GM21619 (cell line): Measurements from ENCODE around the gene ADH4.
"Not testable (repeated sequence)": the region's sequence is repeated elsewhere in the genome, so short reads cannot be mapped to it uniquely, and the experiment has no call there.

Experiments used
- ATAC-seq: cut with Tn5 transposase; IDR thresholded peaks from one replicate; pipeline ENCODE4 v1.9.1; 2021; ENCODE audit not compliant: unreplicated experiment

The ADH4 gene

DNA sequence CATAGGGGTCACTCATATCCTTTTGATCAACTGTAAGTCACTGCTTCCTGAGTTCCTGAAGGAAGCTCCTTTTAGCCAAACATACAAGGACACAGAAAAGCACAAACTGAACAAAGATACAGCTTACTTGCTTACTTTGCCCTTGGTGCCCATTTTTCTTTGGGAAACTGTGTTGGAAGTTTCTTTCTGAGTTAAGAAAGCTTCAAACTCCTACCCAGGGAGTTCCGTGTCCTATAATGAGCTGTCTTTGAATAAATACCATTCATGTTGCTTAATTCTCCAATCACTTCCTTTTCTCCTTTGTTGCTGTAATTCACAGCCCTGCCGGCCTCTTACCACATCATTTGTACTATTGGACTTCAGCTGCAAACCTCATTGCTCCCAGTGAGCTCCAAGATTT is at the start of gene ADH4:
ADH4 (minus strand) TSS at position 228 of the 400 bp plus-strand sequence; CDS start at position 153, 75 bp downstream.
- no peak for ATAC-seq

DNA sequence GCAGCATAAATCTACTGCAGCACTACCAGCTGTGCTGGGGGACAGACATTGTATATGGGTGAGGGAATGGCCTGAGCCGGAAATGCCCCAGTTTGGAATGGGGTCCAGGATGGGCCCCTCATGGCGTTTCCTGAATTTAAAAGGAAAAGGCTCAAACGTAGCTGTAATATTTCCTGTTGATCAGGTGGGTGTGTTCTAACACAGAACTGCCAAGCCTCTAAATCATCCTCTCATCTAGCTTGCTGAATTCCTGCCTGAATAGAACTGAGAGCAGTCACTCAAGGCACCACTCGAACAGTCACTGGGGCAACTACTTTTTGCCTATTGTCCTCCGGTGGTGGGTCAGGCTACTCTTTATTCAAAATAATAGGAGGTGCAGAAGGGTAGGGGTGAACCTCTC is 46.2 kb upstream of the ADH4 start:
- no peak for ATAC-seq

DNA sequence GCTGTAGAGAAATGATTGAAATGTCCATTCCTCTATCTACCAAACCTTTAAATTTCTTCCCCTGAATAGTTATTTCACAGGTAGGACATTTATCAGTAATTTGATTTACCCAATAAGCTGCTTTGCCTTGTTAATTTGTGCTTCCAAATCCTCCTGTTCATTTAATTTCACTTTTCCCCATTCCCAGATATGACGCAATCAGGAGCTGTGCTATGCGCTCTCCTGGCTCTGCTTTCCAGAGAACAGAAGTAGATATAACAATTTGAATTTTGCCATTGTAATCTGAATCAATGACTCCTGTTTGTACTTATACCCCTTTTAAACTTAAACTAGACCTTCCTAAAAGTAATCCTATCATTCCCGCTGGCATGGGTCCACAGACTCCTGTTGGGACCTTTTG is 45.8 kb upstream of the ADH4 start:
- ATAC-seq = not testable (repeated sequence)

DNA sequence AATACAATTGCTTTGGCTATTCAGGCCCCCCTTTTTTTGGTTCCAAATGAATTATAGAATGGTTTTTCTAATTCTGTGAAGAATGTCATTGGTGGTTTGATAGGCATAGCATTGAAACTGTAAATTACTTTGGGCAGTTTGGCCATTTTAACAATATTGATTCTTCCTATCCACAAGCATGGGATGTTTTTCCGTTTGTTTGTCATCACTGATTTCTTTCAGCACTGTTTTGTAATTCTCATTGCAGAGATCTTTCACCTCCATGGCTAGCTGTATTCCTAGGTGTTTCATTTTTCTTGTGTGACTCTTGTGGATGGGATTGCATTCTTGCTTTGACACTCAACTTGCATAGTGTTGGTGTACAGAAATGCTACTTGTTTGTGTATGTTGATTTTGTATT is 41.9 kb upstream of the ADH4 start:
- ATAC-seq = no peak

DNA sequence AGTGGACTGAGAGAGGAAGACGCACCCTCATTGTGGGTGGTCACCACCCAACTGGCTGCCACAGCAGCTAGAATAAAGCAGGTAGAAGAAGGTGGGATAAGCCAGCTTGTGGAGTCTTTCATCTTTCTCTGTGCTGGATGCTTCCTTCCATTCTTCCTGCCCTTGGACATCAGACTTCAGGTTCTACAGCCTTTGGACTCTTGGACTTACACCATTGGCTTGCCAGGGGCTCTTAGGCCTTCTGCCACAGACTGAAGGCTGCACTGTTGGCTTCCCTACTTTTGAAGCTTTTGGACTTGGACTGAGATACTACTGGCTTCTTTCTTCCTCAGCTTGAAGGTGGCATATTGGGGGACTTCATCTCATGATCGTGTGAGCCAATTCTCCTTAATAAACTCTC is 41.5 kb upstream of the ADH4 start:
- ATAC-seq = no peak

DNA sequence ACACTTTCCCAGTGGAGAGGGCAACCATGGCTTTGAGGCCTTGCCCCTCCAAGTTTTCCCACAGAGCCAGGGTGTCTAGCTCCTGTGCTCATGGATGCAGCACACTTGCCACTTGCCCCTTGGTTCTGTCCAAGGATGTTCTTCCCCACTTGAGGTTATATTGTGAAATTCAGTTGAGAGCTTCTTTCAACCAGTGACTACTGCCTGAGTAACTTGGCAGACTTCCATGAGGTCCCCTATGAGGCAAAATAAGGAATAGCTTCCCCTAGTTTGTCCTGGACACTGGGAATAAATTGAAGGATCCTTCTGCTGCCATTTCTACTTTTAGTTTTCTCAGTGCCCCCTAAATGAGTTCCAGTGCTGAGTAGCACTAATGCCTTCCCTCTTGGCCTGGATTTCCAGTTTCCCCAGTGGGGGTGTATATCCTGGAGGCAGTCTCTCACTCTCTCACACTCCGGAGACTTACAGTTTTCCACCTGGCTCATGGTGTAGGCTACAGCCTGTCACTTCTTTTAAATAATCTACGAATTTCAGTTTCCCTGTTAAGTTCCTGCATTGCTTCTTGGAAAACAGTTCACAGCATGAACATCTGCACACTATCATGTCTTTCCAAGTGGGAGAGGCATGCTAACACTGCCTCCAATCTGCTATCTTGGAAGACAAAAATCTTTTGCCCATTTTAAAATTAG is 36.4 kb upstream of the ADH4 start:
- no peak for ATAC-seq

DNA sequence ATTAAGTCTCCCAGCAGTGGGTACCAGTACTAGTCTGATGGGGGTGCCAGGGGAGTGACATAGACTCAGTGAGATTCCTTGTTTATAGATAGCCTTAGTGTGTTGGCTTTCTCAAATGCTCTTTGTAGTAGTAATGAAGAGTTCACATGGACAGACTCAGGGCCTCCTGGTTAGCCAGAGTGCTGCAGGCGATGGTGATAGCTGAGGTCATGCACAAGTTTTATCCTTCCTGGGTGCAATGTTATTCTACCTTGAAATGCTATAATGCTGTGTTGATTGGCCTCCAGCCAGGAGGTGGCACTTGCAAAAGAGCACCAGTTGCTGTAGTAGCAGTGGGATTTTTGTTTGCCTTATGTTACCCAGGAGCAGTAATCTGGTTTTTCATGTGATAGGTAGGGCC is 35.5 kb upstream of the ADH4 start:
- ATAC-seq = no peak

DNA sequence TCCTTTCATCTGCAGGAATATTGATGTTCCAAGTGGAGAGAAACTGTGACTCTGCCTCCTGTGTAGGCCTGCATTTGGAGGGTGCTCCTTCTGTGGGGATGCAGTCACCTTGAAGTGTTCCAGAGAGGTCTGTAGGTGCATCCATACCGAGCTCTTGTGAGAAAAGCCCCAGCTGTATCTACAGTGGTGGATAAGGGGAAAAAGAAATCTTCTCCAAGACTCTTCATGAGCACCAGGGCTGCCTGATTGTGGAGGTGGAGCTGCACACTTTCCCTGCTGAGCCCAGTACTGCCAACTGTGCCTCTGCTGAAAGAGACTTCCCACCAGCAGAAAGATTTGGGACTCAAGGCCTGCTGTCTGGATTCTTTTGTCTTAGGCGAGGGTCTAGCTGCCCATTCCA is 35.1 kb upstream of the ADH4 start:
- no peak for ATAC-seq

DNA sequence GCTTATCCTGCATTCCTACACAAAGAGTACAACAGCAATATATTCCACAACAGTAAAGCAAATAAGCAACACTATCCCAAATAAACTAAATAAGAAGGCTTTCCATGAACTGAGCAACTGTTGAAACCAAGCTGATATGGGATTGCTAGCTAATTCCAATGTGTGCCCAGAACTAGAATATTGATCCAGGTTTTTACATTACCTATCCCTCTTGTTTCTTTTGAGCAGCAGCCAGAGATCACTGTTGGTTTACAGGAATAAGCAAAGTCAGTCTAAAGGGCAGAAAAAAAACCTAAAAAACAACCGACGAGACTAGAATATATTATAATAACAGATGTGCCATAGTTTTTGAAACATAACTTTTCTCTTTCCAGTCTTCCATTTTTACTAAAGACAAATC is 22.4 kb upstream of the ADH4 start:
- ATAC-seq = no peak

DNA sequence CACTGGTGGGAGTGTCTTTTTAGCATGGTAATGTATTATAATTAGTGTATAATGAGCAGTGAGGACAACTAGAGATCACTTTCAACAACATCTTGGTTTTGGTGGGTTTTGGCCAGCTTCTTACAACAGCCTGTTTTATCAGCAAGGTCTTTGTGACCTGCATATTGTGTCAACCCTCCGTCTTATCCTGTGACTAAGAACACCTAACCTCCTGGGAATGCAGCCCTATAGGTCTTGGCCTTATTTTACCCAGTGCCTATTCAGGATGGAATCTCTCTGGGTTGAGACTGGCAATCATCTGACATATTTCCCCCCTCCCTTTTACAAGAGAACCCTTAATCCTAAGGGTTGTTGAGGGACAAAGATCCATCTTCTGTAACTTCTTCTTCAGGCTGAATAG is 21.9 kb upstream of the ADH4 start:
- no peak for ATAC-seq

DNA sequence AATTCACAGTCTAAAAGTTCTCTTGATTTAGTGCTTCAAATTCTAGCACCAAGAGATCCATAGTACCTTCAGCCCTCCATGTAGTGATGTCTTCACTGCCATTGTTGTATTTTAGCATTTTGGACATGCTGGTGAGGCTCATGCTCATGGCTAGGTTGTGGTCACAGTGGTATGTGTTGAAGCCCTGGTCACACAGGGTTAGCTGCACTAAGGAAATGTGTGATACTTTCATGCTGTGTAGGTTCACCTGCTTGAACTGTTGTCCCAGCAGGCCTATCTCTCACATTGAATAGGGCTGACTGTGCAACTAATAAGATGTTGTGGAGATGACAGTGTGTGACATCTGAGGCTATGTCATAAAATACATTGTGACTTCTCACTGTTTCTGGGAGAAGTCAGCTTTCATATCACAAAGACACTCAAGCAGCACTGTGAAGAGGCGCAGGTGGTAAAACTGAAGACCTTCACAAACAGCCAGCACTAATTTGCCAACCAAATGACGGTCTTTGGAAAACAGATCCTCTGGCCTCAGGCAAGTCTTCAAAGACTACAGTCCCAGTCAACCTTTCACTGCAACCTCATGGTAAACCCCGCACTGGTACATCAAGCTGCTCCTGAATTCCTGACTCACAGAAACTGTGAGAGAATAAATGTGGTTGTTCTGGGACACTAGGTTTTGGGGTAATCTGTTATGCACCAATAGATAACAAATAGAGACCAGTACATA is 17.4 kb upstream of the ADH4 start:
- no peak for ATAC-seq

DNA sequence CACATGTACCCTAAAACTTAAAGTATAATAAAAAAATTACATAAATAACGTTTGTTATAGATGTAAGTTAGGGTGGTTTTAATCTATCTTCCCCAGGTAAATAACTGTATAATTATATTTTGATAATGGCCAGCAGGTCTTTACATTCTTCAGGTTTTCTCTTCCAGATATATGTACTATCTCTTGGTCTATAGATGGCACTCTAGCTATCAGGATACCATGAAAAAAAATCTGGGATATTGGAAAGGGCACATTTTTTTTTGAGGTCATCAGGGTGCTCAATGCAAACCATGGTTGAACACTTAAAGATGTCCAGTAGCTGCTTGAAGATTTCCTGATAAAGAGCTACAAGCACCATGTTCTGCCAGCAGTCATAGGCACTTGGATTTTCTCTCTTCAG is 15.6 kb upstream of the ADH4 start:
- ATAC-seq = no peak

DNA sequence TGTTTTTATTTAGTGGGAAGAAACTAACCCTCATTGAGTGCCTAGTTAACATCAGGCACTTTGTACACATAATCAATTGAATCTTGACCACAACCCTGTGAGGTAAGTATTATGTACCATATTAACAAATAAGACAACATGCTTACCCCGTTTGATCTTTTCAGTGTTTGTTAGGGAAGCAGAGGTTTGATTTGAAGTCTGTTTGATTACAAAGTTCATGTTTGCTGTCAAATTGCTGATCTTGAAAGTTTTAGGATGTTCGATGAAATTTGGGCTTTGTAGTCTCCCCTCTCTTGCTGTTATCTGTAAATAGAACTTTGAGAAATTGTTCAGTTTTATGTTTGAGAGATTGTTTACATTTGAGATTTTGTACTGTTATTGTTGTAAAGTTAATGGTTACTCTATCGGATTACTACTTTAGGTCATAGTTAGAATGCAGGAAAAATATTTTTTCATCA is 13.4 kb upstream of the ADH4 start:
- no peak for ATAC-seq

DNA sequence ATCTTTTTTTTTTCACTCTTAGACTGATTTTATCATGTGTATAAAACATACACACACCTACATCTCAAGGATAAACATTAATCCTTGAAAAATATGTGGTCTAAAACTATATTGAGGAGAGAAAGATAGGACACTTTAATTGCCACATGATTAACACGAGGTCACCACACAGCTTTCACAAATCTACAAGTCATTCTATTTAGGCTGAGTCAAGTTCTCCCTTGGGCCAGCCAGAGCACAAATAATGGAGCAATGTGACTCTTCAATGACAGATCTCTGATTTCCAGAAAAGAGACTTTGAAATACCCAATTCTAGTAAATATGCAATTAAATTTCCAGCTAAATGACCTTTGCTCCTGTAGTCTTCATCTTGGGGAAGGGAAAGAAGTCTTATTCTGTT is 12.9 kb upstream of the ADH4 start:
- no peak for ATAC-seq

DNA sequence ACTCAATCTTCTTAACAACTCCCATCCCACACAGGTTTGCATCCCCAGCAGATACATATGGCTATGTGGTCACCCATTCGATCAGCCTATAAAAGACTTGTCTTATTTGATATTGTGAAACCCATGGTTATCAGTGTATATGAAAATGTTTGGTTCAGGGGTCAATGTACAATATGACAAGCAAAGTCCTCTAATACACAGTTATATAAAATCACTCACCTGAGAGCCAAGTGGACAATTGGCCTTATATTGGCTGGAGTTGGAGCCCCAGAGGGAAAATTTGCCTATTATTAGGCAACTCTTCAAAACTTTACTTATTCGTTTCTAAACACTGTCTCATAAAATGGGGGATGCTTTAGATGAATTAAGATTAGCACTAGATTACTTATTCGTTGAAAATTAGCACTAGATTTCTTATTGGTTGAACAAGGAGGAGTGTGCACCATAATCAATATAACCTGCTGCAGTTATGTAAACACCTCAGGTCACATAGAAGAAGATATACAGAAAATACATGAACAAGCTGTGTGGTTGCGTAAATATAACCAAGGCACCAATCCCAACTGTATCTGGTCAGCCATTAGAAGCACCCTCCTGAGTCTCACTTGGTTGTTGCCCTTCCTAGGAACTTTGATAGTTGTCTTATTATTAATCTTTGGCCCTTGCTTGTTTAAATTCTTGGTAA is 10.7 kb upstream of the ADH4 start:
- no peak for ATAC-seq

DNA sequence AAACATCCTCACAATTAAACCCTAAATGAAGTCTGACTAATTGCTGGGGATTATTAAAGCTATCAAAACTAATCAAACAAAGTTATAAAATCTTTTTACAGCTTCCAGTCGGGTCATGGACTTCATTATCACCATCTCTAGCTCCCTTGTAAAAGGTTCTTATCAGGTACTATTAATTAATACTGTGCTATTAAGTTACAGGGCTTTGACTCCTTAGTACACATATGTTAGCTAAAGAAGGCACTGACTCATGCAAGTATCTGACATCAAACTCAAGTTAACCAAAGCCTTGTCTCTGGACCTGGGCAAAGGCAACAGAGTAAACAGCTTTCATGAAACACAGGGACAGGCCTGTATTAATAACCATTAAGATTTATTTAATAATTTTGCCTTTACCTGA is 7.9 kb upstream of the ADH4 start:
- no peak for ATAC-seq

DNA sequence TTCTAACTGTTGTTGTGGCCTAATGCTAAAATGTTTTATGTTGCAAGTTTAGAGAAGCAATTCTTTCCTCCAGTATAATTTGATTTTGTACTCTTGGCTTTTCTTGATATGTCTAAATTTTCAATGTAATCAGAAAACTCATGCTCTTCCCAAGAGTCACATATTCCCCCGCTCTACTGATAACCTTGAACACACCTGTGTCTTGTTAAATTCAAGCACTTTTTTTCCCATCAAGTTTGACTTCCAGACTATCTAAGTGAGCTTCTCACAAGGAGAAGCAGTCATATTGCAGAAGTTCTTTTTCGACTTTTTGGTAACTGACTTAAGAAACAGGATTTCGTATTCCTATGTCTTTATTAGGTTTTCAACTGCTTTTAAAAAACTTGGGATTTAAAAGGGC is 7.4 kb upstream of the ADH4 start:
- ATAC-seq = no peak

DNA sequence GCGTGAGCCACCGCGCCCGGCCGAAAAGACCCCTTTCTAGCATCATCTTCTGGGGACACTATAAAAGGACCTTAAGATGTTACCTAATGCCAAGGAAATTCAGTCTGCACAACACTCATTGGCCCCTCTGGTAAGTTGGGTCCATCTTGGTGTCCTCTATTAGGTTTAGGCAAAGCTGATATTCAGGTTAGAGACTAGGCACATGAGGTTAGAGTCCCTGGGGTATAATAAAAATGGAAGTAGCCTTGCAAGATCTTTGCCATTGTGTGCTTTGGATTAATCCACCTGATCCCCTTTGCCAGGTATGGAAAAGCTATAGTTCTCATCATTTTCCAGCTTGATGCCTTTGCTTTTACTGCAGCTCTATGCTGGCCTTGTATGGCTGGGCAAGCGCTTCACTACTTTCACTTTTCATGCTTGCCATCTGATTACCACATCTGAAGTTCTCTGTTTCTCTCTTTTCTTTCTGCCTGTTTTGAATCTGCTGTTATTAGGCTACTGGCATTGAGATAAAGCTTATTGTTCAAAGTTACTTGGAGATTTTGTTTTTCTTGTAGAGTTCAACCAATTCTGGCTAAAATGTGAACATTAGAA is 5.4 kb upstream of the ADH4 start:
- no peak for ATAC-seq

DNA sequence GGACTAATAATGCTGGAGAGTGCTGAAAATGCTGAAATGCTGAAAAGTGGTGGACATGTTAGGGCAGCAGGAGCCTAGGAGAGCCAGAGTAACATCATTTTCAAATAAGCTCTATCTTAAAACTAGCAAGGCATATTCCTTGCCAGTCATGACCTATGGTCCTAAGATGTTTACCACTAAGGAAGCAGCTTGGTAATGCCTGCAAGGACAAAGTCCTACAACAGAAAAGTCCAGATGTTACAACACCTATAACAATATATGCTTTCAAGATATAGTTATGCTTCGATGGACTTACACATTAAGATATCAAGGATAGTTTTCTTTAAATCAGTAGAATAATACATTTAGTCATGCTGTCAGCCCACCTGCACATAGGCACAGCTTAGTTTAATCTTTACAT is 4.5 kb upstream of the ADH4 start:
- no peak for ATAC-seq

DNA sequence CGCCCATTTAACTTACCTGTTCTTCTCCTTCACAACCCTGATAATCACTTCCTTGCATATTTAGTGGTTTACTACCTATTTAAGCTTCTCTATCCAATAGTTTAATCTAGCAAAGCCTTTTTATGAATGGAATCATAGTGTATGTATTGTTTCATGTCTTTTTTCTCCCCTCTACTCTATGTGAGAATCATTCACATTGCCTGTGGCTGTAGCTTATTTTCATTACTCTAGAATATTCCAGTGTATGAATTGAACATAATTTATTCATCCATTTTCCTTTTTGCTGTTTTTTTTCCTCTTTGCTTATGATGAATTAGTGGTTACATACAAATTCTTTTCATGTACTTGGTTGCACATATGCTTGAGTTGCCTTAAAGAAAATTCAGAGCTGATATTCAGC is 490 bp upstream of the ADH4 start:
- ATAC-seq = no peak

DNA sequence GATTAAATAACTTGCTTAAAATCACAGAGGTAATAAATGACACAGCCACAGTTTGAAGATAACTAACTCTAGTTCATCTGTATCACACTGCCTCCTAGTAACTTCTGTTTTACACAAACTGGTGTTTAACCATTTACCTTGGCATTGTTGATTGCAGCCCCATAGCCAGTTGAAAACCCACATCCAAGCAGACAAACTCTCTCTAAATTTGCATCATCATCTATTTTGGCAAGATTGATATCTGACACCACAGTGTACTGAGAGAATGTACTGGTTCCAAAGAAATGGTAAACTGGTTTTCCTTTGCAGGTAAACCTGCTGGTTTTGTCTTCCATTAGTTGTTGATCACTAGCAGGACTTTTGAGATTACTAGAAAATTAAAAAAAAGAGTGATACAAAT is 7.8 kb downstream of the ADH4 start:
- no peak for ATAC-seq
